Cardiac fibroblast (primary cell): Measurements from ENCODE around the gene ARTN.

Experiments used
- DNase-seq, 2 donors: peaks; one replicate each; pipeline versions ENCODE4 v3.0.0 to v3.0.0-alpha.2; 2010; ENCODE audit warnings: low read depth in 2 of 2
- H3K4me3 ChIP-seq, 2 donors: replicated peaks in 1 of 2; 1 replicate in 1 of 2; 2 replicates in 1 of 2; pipeline ENCODE4 v1.5.1; 2011; ENCODE audit warnings: low read depth in 2 of 2, low read length in 2 of 2, mild to moderate bottlenecking in 2 of 2, moderate library complexity in 1 of 2
- TF ChIP-seq, protein P1 (sequence below): IDR thresholded peaks from one replicate; pipeline ENCODE4 v1.5.1; 2011; ENCODE audit warnings: low read depth, mild to moderate bottlenecking, low read length, inconsistent platforms

ARTN gene

DNA sequence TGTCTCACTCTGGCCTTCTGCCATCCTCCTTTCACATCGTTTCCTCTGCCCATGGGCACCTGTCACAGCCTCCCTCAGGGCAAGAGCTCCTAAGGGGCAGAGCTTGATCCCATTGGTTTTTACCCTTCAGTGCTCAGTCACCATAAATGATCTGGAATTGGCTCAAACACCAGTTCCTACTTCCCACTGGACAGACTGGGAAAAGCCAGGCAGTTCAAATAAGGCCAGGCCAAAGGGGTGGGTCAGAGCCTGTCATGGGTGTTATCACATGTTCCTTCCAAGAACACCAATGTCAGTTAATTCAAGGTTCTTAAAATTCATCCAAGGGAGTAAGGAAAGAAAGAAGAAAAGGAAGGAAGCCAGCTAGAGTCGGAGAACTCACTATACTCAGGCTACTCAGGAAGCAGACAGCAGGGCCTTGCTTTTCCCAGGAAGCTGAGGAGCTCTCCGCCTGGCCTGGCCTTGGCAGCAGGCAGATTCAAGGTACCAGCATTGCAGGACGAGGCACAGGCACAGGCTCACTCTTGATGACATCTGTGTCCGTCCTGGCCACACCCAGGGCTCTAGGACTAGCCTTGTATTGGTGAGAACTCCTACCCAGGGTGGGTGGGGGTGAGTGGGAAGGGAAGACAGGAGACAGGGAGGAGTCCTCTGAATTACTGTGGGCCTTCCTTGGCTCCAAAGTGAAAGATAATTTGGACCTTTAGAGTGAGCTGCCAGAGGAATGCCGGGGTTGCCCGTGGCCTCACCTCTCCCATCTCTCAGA lies 32.2 kb upstream of the ARTN start:
- TF ChIP-seq, protein P1, sequence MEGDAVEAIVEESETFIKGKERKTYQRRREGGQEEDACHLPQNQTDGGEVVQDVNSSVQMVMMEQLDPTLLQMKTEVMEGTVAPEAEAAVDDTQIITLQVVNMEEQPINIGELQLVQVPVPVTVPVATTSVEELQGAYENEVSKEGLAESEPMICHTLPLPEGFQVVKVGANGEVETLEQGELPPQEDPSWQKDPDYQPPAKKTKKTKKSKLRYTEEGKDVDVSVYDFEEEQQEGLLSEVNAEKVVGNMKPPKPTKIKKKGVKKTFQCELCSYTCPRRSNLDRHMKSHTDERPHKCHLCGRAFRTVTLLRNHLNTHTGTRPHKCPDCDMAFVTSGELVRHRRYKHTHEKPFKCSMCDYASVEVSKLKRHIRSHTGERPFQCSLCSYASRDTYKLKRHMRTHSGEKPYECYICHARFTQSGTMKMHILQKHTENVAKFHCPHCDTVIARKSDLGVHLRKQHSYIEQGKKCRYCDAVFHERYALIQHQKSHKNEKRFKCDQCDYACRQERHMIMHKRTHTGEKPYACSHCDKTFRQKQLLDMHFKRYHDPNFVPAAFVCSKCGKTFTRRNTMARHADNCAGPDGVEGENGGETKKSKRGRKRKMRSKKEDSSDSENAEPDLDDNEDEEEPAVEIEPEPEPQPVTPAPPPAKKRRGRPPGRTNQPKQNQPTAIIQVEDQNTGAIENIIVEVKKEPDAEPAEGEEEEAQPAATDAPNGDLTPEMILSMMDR, result no peak
- DNase-seq, result no peak

DNA sequence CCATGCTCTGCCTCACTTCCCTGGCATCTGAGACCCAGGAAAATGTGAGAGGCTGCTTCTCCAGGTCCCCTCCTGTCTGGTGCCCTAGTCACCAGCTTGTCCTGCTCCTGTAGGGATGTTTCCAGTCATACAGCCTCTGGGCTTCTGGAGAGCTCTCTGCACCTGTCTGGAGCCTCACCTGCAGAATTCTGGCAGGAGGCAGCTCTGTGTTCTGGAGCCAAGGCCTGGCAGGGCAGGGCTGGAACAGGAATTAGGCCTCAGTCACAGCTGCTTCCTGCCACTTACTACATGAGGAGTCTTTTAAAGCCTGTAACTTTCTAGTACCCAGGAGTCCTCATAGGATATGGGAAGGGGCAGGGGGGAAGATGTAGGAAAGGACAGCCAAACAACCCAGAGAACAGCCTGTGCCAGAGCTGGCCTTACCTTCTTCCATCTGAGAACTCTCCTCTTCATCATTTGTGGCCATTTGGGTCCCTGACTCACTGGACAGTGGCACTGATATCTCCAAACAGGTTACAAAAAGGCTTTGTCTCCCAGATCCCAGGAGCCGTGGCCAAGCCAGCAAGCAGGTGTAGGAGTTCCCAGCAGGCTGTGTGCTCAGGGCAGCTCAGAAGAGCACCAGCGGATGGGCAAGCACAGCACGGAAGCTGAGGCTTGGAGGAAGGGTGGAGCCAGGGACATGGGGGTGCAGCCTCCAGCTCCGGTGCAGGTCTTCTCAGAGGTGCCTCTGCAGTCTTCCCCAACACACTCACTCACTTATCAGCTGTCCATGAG lies 31.4 kb upstream of the ARTN start:
- TF ChIP-seq, protein P1, result no peak
- DNase-seq, result no peak
- no peak overlapping the region for H3K4me3 ChIP-seq

More for the DNA sequence above, 32.2 kb upstream of the ARTN start:
- H3K4me3 ChIP-seq, result no peak overlapping the region

DNA sequence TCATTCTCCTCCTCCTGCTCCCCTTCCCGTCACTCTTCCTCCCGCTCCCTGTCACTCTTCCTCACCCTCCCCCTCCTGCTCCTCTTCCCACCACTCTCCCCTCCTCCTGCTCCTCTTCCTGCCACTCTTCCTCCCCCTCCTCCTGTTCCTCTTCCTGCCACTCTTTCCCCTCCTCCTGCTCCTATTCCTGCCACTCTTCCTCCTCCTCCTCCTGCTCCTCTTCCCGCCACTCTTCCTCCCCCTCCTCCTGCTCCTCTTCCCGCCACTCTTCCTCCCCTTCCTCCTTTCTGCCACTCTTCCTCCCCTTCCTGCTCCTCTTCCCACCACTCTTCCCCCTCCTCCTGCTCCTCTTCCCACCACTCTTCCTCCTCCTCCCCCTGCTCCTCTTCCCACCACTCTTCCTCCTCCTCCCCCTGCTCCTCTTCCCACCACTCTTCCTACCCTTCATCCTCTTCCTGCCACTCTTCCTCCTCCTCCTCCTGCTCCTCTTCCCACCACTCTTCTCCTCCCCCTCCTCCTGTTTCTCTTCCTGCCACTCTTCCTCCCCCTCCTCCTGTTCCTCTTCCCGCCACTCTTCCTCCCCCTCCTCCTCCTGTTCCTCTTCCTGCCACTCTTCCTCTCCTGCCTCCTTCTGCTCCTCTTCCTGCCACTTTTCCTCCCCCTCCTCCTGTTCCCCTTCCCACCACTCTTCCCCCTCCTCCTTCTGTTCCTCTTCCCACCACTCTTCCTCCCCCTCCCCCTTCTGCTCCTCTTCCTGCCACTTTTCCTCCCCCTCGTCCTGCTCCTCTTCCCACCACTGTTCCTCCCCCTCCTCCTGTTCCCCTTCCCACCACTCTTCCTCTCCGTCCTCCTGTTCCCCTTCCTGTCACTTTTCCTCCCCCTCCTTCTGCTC lies 28.7 kb upstream of the ARTN start:
- TF ChIP-seq, protein P1, result no peak
- no peak for DNase-seq

DNA sequence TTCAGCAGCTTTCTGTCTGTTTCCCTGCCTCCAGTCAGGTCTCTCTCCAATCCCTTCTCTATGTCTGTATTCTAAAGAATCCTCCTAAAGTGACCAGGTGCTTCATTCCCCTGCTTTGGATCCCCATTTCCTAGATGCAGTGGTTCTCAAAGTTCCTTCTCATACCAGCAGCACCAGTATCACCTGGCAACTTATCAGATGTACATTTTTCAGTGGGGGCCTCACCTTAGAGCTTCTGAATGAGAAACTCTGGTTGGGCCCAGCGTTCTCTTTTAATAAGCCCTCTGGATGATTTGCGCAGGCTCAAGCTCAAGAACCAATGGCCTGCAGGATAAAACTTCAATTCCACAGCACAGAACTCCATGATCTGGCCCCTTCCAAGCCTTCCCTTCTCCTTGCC lies 25.4 kb upstream of the ARTN start:
- H3K4me3 ChIP-seq, result no peak overlapping the region
- TF ChIP-seq, protein P1, result no peak
- no peak for DNase-seq

More for the DNA sequence above, 28.7 kb upstream of the ARTN start:
- H3K4me3 ChIP-seq, result no peak overlapping the region

DNA sequence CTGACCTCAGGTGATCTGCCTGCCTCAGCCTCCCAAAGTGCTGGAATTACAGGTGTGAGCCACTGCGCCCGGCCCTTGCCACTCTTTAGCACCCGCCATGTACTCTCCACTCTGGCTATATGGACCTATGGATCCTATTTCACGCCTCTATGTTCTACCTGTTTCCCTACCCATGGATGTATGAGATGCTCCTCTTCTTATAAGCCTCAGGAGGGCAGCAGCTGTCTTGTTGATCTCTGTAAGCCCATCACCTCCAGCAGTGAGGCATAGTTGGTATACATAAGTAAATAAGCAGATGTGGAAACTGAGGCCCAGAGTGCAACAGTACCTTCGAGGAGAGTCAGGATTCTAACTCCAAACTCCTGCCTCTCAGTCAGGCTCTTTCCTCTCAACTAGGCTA lies 24.7 kb upstream of the ARTN start:
- TF ChIP-seq, protein P1, result no peak
- no peak for DNase-seq

DNA sequence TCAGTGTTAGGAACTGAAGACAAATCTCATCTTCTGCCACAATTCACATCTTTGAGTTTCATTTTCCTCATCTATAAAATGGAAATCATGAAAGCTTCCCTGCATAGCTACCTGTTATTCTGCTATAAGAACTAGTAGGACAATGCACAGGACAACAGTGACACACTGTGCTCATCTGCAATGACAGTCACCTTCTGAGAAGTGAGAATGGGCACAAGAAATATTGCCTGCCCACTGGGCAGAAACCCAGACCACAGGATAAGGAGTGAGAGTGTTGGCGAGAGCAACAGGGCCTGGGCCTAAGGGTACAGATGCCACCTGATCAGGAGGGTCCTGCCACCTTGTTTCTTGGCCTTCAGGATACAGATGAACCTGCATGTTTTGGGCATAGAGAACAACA lies 23.3 kb upstream of the ARTN start:
- DNase-seq, result no peak
- no peak overlapping the region for H3K4me3 ChIP-seq
- TF ChIP-seq, protein P1, result no peak

More for the DNA sequence above, 24.7 kb upstream of the ARTN start:
- H3K4me3 ChIP-seq, result no peak overlapping the region
